NCI-H1417 (cell line): ENCODE data around the gene SLC30A3.
"Not testable (repeated sequence)": the region's sequence is repeated elsewhere in the genome, so short reads cannot be mapped to it uniquely, and the experiment has no call there.

ENCODE experiments used
- DNase-seq, 3 experiments: peaks; one replicate each; lab custom pipeline; 2025; lab: John Stamatoyannopoulos, UW

Gene SLC30A3, protein sequence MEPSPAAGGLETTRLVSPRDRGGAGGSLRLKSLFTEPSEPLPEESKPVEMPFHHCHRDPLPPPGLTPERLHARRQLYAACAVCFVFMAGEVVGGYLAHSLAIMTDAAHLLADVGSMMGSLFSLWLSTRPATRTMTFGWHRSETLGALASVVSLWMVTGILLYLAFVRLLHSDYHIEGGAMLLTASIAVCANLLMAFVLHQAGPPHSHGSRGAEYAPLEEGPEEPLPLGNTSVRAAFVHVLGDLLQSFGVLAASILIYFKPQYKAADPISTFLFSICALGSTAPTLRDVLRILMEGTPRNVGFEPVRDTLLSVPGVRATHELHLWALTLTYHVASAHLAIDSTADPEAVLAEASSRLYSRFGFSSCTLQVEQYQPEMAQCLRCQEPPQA

DNA sequence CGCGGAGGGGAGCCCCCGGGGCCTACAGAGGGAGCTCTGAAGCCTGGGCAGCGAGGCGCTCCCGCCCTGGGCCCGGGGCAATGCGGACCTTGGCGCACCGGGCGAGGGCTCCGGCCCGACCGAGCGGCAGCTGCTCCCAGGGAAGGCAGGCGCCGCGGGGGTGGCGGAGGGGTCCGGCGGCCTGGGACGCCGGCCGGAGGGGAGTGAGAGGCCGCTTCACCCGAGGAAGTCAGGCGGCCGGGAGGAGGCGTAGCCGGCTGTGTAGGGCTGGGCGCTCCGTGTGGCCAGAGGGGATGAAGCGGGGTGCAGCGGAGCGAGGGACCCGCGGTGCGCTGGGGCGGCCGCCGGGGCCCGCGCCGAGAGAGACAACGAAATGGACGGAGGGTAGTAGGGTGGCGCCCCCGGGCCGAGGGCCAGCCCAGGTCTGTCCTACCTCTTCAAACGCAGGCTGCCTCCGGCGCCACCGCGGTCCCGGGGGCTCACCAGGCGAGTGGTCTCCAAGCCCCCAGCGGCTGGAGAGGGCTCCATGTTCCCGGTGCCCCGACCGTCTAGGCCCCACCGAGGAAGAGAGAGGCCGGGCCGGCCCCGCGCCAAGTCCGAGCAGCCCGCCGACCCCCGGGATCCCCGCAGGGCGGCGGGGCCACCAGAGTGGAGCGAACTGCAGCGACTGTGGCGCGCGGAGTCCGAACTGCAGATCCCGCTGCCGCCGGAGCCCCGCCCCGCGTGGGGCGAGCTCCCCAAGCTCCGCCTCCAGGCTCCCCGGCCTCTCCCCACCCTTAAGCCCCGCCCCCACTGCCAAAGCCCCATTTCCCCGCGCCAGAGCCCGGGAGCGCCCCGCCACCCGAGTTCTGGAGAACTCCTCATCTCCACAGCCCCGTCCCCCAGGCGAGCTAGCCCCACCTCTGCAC lies at the start of gene SLC30A3:
SLC30A3 (minus strand) TSS at position 669 of the 908 bp plus-strand sequence; CDS start at position 528, 141 bp downstream.
- DNase-seq, result peak; percentile 31 to 61 (median 54)

DNA sequence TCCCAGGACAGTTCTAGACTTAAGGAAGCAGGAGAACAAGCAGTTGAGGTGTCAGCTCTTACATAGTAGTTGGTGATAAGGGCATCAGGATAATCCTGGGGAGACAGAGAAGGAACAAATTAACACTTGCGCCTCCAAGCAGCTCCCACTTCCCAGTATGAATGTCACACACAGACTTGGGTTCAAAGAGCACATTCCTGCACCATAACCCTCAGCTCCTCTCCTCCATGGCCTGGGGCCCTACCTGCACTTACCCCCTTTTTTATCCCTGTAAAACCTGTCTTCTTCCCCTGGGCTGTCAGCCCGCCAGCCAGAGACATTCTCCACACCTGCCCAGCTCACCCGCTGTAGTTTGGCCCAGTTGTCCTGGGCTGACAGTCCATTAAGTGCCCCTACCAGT lies 49.3 kb upstream of the SLC30A3 start:
- DNase-seq, result no peak

DNA sequence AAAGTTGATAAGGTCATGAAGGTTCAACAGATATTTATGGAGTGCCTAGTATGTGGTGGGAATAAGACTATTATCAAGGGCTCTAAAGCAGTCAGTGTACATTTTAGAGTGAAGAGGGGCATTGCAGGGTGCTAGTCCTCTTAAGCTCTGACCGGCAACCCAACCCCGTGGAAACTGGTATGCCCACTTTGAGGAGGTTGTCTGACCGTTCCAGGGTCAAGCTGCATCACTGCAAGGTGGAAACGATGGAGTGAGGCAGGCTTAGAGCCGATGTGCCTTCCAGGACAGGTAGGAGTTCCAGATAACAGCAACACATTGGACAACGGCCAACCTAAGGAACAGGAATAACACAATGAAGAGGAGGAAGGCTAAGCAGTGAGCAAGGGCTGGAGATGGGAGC lies 46.8 kb upstream of the SLC30A3 start:
- no peak for DNase-seq

DNA sequence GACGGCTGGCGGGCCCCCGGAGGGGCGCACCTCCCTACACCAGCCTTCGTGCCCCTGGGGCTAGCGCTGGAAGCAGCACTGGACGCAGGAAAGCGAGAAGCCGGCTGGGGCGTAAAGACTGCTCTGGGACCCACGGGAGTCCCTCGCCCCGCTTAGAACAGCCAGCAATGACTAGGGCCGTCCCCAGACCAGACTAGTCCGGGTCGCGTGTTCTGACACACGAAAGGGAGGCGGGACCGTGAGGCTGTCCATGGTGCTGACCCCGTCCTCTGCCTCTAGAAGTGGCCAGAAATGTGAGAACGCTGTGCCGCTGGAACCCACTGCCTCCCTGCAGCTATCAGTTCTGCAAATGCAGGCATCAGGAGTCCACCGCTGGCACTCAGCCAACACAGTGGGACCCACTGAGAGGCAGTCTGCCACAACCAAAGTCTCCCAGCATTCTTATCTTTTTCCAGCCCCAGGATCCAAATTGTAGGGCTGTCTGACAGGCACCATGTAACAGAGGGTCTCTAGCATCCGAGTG lies 45.6 kb upstream of the SLC30A3 start, which contains the start of gene UCN:
UCN (minus strand) TSS at position 87 of the 523 bp plus-strand sequence. CDS start 550 bp downstream, outside the sequence.
- DNase-seq, result no peak

DNA sequence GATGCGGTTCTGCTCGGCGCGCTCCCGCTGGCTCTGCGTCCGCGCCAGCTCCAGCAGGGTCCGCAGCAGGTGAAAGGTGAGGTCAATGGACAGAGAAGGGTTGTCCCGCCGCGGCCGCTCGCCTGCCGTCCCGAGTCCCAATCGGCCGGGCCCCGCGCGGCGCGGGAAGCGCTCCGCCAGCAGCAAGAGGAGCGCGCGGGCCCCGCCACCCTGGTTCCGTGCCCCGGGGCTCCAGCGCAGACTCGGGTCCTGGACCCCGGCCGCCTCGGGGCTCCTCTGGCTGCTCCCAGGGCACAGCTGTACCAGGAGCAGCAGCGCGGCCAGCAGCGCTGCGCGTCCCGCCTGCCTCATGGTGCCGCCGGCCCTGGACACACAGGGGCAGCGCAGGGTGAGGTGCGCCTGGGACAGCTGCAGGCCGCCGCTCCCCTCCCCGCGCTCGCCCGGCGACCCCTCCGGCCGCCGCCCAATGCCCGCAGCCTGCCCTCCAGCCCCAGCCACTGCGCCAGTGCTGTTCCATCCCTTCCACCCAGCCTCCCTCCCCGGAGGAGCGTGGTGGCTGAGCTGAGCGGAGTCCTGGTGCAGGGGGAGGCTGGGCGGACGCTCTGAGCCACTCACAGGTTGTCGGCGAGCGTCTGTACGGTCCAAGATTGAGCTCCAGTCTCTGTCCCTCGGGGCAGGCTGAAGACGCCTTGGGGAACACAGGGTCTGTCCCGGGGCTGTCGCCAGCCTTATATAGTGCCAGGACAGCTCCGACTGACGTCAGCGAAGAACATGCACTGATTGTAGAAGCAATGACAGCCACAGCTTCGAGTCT lies 44.9 kb upstream of the SLC30A3 start:
- DNase-seq, result no peak

DNA sequence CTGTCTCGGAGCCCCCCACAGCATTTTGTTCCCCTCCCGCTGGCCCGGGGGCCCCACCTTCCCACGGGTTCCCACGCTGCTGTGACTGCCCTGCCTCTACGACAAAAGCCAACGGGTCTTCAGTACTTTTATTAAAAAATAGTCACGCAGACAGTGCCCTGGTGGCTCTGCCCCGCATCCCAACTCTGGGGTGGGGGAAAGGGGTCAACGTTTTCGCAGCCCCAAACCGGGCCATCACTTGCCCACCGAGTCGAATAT lies 44.4 kb upstream of the SLC30A3 start:
- DNase-seq, result no peak

DNA sequence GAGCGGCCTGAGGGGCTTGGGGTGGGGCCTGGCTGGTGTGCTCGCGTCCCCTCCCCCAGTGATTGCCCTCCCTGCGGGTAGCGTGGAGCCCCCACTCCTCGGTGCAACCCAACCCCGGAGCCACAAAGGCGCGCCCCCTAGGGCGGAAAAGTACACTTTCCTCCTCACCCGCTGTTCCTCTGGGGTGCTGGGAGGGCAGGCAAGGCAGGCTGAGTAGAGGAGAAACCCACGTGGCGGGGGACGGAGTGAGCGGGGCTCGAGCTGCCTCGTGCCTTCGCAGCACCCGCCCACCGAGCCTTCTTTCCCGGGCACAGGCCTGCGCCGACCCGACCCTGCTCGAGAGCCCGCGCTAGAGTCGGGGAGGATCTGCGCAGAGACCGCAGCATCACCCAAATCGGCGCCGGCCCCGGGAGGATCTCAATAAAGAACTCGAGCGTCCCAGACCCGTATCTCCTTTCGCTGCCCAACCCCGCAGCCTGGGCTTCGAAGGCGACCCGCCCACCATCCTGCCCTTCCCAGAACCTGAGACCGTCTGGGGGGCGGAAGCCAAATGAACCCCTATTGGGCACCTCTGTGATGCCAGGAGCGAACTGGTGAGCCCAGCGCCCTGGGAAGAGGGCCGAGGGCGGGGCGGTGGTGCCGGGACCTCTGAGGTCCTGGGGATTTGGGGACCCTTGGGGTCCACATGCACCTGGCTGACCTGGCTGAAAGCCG lies 43.9 kb upstream of the SLC30A3 start:
- no peak for DNase-seq

DNA sequence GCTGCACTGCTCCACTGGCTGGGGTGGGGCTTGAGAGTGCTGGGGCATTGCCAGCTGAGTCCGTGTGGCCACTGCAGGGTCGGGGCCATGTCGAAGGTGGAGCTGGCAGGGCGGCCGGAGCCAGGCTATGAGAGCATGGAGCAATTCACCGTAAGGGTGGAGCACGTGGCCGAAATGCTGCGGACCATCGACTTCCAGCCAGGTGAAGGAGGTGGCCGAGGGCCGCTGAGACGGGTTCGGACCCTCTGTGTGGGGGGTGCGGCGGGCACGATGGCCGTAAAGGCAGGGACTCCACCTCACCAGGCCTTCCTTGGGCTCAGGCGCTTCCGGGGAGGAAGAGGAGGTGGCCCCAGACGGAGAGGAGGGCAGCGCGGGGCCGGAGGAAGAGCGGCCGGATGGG lies 43.3 kb upstream of the SLC30A3 start:
- DNase-seq, result no peak

DNA sequence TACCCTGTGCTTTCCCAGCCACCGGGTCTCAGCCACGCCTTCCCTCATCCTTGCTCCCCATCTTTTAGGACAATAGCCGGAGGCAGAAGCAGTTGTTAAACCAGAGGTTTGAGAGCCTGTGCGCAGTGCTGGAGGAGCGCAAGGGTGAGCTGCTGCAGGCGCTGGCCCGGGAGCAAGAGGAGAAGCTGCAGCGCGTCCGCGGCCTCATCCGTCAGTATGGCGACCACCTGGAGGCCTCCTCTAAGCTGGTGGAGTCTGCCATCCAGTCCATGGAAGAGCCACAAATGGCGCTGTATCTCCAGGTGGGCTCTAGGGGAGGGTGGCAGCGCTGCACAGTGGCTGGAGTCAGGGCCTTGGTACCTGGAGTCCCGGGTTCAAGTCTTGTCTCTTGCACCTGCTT lies 42.7 kb upstream of the SLC30A3 start:
- no peak for DNase-seq

DNA sequence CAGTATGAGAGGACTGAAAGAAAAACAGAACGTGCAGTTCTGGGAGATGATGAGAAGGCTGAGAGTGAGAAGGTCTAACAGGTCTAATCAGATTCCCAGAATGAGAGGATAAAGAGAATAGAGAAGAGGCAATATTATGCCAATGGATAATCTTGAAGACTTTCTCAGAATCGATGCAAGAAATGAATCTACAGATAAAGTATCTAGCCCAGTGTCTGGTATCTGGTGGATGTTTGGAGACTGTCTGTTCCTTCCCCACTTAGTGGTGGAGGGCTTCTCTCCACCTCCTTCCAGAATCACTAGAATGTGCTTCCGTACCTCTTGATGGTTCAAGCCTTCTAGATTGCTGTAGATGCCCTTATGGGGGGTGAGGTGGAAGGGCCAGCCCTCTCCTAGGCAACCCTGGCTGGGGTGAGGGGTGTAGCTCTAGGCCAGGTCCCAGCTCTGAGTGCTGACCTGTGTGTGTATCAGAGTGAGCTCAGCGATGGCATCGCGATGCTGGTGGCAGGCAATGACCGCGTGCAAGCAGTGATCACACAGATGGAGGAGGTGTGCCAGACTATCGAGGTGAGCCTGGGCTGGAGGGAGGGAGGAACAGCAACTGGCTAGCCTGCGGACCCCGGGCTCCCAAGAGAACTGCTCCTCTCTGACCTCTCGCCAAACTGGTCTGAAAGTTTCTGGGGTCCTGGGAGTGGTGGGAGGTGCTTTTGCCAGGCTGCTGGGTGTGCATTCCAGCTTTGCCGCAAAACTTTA lies 41.8 kb upstream of the SLC30A3 start:
- DNase-seq, result no peak

DNA sequence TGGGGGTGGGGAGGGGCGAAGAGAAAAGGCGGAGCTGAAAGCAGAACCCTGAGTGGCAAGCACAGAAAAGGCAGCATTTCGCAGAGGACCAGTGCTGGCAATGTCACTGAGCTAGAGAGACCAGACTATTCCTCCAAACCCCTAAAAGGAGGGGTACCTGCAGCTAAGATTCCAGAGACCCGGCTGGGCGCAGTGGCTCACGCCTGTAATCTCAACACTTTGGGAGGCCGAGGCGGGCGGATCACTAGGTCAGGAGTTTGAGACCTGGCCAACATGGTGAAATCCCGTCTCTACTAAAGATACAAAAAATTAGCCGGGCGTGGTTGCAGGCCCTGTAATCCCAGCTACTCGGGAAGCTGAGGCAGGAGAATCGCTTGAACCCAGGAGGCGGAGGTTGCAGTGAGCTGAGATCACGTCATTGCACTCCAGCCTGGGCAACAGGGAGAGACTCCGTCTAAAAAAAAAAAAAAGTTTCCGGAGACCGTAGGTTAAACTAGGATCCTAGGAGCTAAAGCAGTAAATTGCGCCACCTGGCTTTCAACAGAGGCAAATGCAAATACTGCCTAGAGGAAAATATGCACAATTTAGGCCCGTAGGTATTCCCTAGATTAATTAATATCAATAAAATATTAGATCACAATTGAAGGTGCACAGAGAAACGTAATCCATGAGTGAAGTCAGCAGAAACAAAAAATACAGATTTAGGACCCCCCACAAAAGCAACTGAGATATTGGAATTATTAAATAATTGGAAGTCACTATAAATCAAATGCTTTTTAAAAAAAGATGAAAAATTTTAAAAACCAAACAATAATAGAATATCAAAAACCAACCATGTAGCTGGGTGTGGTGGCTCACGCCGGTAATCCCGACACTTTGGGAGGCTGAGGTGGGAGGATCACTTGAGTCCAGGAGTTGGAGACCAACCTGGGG lies 40.5 kb upstream of the SLC30A3 start:
- peak; percentile 51 to 83 (median 79) for DNase-seq

DNA sequence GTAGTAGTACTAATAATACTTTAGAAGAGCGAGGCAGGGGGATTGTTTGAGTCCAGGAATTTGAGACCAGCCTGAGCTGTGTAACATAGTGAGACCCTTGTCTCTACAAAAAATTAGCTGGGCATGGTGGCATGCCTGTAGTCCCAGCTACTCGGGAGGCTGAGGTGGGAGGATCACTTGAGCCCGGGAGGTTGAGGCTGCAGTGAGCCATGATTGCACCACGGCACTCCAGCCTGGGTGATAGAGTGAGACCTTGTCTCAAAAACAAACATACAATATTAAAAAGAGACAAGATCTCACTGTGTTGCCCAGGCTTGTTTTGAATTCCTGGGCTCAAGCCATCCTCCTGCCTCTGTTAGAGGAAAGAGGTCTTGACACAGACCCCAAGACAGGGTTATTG lies 37.8 kb upstream of the SLC30A3 start:
- DNase-seq, result not testable (repeated sequence)

DNA sequence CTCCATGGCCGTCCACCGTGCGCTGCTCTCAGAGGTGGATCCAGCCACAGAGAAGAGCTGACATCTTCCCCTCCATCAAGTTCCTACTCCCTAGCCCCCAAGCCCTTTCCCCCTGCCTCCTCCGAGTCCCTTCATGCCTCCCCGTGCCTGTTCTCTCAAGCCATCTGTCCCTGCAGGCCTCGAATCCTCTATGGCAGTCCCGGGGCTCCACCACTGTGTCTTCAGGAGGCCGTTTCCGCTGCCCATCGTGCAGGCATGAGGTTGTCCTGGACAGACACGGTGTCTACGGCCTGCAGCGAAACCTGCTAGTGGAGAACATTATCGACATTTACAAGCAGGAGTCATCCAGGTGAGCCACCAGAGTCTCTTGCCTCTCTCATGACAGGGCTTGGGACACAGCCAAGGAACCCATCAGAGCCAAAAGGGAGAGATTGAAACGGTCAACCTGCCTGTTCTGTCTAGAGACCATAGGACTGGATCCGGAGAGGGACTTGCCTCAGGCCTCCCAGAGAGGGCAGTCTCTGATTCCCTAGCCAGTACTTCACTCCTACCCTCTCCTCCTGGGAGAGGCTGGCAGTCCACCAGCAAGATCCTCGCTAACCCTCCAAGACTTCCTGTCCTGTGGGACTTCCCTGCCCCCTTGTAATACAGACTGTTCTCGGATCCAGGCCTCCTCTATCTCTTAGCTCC lies 35.7 kb upstream of the SLC30A3 start:
- DNase-seq, result no peak

DNA sequence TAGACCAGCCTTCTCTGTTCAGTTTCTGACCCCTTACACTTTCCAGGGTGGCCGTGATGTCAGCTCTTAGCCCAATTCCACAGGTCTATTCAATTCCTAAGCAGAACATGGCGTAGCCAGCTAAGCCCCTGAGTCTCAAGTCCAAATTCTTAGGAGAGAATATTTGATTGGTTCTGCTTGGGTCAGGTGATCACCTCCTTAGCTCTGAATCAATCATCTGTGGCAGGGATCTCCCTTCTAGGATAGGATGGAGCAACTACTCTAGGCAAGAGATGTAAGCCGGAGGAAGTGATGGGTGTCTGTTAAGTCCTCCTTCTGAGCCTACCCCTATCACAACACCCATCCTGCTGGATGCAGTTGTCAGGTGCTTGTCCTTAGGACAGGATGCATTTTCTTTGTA lies 34.3 kb upstream of the SLC30A3 start:
- DNase-seq, result no peak

DNA sequence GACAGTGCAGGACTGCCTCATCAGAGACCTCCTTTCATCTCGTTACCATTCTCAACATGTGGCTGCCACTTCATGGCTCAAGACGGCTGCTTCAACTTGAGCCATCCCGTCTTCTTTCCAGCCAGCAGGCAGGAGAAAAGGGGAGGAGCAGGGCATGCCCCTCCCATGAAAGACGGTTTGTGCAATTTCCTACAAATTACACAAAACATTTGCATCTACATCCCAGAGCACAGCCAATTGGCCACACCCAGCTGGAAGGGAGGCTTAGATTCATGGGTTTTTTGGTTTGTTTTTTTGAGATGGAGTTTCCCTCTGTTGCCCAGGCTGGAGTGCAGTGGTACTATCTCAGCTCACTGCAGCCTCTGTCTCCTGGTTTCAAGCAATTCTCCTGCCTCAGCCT lies 33.6 kb upstream of the SLC30A3 start:
- no peak for DNase-seq

DNA sequence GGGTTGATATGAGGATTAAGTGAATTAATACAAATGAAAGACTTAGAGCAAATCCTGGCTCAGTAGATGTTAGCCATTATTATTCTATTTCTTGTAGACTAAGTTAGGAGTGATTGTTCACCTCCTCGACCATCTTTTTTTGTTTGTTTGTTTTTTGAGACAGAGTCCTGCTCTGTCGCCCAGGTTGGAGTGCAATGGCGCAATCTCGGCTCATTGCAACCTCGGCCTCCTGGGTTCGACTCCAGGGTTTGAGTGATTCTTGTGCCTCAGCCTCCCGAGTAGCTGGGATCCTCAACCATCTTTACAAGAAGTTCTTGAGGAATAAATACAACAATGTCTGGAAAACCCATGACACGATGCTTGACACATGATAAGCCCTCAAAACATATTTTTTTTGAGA lies 32.1 kb upstream of the SLC30A3 start:
- no peak for DNase-seq

DNA sequence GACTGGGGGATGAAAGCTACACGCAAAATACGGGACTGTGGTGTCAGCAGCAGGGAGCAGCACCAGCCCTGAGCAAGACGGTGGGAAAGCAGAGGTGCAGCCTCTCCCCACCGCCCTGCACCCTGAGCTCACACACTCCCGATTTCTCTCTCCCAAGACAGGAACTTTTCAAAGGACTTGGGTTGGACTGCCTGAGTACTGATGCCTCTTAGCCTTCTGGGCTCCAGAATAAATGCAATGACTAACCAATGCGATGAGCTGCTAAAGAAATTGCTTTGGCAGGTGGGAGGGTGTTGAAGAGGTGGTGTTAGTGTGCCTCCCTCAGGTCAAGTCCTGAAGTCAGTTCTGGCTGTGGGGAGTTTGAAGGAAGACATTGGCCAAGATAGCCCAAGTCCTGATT lies 29.0 kb upstream of the SLC30A3 start:
- DNase-seq, result no peak

DNA sequence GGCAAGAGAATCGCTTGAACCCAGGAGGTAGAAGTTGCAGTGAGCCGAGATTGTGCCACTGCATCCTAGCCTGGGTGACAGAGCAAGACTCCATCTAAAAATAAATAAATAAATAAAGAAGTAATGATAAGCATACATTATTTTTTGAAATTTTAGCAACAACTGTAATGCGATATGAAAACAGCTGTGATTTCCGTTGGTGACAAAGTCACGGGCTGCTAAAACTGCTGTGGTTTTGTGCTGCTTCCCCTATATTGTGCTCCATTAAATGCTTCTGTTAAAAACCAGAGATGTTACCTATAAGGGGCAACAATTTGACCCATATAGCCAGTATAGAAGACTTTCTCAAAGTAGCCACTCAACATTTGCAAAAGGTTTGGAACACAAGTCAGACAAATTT lies 27.7 kb upstream of the SLC30A3 start:
- DNase-seq, result no peak

DNA sequence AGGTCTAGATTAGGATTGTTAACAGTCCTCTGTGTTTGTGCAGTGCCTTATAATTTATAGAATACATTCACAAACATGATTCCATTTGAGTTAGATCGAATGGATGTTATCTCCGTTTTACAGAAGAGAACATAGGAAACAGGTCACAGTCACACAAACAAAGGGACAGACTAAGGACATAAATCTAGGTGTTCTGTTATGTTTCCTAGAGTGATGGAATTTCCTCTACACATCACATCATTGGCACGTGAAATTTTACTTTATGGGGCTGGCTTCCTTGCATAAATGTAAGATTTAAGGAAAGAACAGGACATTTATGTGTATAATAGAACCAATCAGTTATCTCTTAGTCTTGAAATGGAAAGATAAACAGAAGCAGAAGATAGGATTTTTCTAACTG lies 25.8 kb upstream of the SLC30A3 start:
- DNase-seq, result no peak
